ENCODE results near the gene U2SURP. TPM values are rescaled to one million over a fixed set of nuclear protein-coding genes. Genes with fewer than 3 reads are reported as not detected.

Gene U2SURP
- total and polyA plus RNA-seq, 7 experiments from 2014 or later = 99.9 to 172 (median 142) TPM

DNA sequence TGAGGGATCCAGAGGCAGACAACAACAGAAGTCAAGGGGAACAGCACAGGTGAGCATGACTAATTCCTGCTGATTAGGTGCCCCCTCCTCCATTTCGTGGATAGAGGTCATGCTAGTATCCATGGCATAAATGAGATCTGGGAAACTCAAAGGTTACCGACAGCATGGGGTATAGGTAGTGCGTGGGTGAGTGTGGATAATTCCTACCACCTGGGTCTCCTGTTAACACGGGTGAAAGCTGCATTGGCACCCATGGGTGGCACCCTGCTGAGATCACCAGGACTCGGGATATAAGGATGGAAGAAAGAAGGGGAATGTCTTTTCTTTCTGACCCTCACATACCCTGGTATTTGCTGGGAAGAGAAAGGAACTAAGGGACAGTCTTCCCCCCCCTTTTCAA is 103.8 kb downstream of the U2SURP start:
- Mint-ChIP-seq H3K4me1 (no peaks in the 10 kb centered on the region), H3K9me3 (peaks cover 0 to 33% (median 18%) of the 10 kb centered on the region in 11 donors), H3K36me3 (peaks cover 0 to 23% (median 10%) of the 10 kb centered on the region in 5 donors), H3K27ac (no peak overlapping the region), H3K27me3 (no peaks in the 10 kb centered on the region), H3K4me3 (no peak overlapping the region)
- Histone ChIP-seq H3K27me3 (ENCODE audit: control insufficient read depth in 2 of 2, insufficient read depth in 2 of 2, low read length in 2 of 2) (no peaks in the 10 kb centered on the region), H3K9me3 (ENCODE audit: control insufficient read depth in 2 of 3, low read length in 3 of 3) (peaks cover 0 to 13% (median 0%) of the 10 kb centered on the region in 3 experiments), H3K4me3 (ENCODE audit: low read length) (no peak overlapping the region), H3K4me1 (ENCODE audit: control insufficient read depth in 2 of 2, insufficient read depth in 2 of 2, low read length in 2 of 2) (no peaks in the 10 kb centered on the region), H3K36me3 (ENCODE audit: control insufficient read depth in 2 of 3, insufficient read depth in 3 of 3, low read length in 3 of 3) (no peaks in the 10 kb centered on the region), H3K27ac (ENCODE audit: low read depth, low read length) (no peak overlapping the region)
- intact Hi-C loops (cut with micrococcal nuclease) = no loop called here
- POLR2A ChIA-PET = no interaction called here
- no peak for ATAC-seq
- no peak for DNase-seq
- CTCF ChIA-PET = no interaction called here

DNA sequence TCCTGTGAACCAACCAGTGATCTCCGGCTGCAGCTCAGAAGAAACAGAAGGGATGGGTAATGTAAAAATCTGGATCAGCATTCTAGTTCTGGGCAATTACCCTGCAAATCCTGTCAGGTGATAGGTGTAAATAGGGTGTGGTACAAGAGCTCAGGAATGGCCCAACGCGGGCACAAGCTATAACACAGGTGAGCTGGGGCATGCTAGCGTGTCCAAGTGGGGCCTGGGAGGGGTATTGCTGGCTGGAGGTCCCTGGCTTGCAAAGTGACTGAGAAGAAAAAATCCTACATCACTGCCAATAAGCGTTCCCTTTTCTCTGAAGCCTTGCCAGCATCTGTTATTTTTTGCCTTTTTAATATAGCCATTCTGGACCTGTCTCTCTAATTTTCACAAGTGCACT is 108.5 kb downstream of the U2SURP start:
- ATAC-seq (no peak), DNase-seq (no peak)
- peaks cover 0 to 15% (median 4%) of the 10 kb centered on the region in 5 donors for H3K36me3 Mint-ChIP-seq
- Histone ChIP-seq H3K4me3 (ENCODE audit: low read length) (no peak overlapping the region), H3K27me3 (ENCODE audit: control insufficient read depth in 2 of 2, insufficient read depth in 2 of 2, low read length in 2 of 2) (no peaks in the 10 kb centered on the region), H3K9me3 (ENCODE audit: control insufficient read depth in 2 of 3, low read length in 3 of 3) (peaks cover 0 to 5% (median 0%) of the 10 kb centered on the region in 3 experiments), H3K4me1 (ENCODE audit: control insufficient read depth in 2 of 2, insufficient read depth in 2 of 2, low read length in 2 of 2) (no peaks in the 10 kb centered on the region), H3K27ac (ENCODE audit: low read depth, low read length) (no peak overlapping the region), H3K36me3 (ENCODE audit: control insufficient read depth in 2 of 3, insufficient read depth in 3 of 3, low read length in 3 of 3) (no peaks in the 10 kb centered on the region)
- ChIA-PET POLR2A (no interaction called here), CTCF (no interaction called here)
- no peak overlapping the region for H3K27ac Mint-ChIP-seq
- peaks cover 0 to 9% (median 0%) of the 10 kb centered on the region in 5 donors for H3K27me3 Mint-ChIP-seq
- H3K4me1 Mint-ChIP-seq = no peaks in the 10 kb centered on the region
- intact Hi-C loops (cut with micrococcal nuclease) = no loop called here
- H3K9me3 Mint-ChIP-seq = peaks cover 0 to 20% (median 12%) of the 10 kb centered on the region in 11 donors
- H3K4me3 Mint-ChIP-seq = no peak overlapping the region

Other genes with a start within 250 kb of the U2SURP start
- not detected for gene PCOLCE2, start 112.5 kb upstream of the U2SURP start, total RNA-seq
- gene PCOLCE2, start 112.5 kb upstream of the U2SURP start, polyA plus RNA-seq = not detected
- gene PAQR9, start 37.9 kb upstream of the U2SURP start, total RNA-seq = not detected
- gene PAQR9, start 37.9 kb upstream of the U2SURP start, polyA plus RNA-seq = not detected
- 10 to 100 TPM in 1 of 5 experiments, 1 to 10 TPM in 4; 3.4 to 12.3 (median 4.5) TPM for gene CHST2, start 118.2 kb downstream of the U2SURP start, total RNA-seq
- gene CHST2, start 118.2 kb downstream of the U2SURP start, polyA plus RNA-seq = 10 to 100 TPM in 1 of 2 donors, 1 to 10 TPM in 1; 6.6 to 11.5 TPM

All from naive thymus-derived CD4-positive, alpha-beta T cell (primary cell).